GM19351 (cell line): Measurements from ENCODE around the gene GPR17.

ENCODE experiments used
- ATAC-seq: cut with Tn5 transposase; IDR thresholded peaks from one replicate; pipeline ENCODE4 v1.9.1; 2021; ENCODE audit warnings: mild to moderate bottlenecking, moderate library complexity; ENCODE audit not compliant: unreplicated experiment

GPR17 gene

GRCh38 chr2:127683056-127683455 lies 37.1 kb downstream of the GPR17 start:
- no peak for ATAC-seq

- ATAC-seq, result no peak
These were observed 37.8 kb downstream of the GPR17 start for GRCh38 chr2:127683757-127684156.

GRCh38 chr2:127685410-127686080 lies 39.6 kb downstream of the GPR17 start:
- no peak for ATAC-seq

DNA sequence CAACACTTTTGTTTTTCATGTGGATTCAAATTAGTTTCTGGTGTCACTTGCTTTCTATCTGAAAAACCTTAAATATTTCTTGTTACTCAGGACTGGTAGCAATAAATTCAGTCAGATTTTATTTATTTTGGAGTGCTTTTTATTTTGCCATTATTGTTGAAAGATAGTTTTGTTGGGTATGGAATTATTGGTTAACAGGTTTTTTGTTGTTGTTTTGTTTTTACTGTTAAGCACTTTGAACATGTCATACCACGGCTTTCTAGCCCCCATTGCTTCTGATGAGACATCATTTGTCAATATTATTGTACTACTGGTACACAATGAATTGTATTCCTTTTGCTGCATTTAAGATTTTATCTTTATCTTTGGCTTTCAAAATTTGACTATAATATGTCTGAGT lies 42.5 kb downstream of the GPR17 start:
- no peak for ATAC-seq

DNA sequence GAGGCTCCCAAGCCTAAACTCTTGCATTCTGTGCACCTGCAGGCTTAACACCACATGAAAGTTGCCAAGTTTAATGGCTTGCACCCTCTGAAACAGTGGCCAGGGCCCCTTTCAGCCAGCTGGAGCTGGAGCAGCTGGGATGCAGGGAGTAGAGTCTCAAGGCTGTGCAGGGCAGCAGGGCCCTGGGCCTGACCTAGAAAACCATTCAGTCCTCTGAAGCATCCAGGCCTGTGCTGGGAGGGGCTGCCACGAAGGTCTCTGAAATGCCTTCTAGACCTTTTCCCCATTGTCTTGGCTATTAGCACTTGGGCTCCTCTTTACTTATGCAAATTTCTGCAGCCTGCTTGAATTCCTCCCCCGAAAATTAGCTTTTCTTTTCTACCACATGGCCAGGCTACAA lies 44.7 kb downstream of the GPR17 start:
- ATAC-seq, result no peak

DNA sequence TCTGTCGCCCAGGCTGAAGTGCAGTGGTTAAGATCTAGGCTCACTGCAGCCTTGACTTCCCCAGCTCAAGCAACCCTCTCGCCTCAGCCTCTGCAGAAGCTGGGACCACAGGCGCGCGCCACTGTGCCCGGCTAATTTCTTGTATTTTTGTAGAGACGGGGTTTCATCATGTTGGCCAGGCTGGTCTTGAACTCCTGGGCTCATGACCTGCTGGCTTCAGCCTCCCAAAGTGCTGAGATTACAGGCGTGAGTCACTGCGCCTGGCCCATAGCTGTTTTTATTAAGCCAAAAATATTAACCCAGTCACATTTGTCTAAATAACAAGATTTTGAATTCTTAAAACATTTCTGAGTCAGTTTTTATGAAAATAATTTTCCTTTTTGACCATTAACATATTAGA lies 49.0 kb downstream of the GPR17 start:
- no peak for ATAC-seq

GRCh38 chr2:127695491-127696472 lies 49.8 kb downstream of the GPR17 start:
- no peak for ATAC-seq

DNA sequence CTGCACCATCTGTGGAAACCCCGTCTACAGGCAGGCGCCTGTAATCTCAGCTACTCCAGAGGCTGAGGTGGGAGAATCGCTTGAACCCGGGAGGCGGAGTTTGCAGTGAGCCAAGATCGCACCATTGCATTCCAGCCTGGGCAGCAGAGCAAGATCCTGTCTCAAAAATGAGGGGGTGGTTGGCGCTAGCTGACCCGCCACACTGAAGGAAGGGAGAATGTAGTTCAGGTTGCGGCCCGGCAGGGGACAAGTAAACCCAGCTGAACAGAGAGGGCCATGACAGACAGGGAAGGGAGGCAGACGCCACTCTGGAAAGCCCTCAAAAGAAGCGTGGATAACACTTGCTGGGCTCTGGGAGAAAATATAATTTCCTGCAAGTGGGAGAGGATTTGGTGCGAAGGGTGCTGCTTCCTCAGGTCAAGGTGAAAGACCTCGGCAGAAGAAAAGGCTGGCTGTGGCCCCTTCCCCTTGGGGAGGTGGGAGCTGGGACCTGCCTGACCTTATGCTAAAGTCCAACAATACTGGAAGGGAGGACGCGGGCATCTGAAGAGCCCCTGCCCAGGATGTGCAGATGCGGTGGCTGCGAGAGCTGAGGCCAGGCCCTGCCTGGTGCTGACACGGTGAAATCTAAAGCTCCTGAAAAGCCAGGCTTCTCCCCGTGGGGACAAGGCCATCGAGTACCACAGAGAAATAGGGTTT lies 51.7 kb downstream of the GPR17 start:
- ATAC-seq, result no peak

- no peak for ATAC-seq
These were observed 52.8 kb downstream of the GPR17 start for GRCh38 chr2:127698553-127699355.

- ATAC-seq, result peak; percentile 66
These were observed 54.7 kb downstream of the GPR17 start for GRCh38 chr2:127700527-127701192.

DNA sequence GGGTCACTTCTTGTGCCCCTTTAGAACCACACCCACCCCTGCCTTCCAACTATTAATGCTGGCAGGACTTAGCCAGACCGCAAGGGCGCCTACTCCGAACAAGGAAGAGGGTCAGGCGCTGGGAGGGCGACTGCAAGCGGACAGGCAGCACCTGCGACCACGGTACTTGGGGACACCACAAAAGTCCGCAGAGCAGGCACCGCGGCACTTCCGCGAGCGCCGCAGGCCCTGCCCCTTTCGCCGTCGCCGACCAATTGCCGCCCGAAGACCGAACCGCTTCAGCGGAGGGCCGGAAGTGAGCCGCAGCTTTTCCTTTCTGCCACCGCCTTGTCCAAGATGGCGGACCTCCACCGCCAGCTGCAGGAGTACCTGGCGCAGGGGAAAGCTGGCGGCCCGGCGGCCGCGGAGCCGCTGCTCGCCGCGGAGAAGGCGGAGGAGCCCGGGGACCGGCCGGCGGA lies 55.3 kb downstream of the GPR17 start, which contains the start of gene SFT2D3:
SFT2D3 (plus strand) TSS at position 305 of the 458 bp plus-strand sequence; CDS start at position 337, 32 bp downstream.
- peak; percentile 64 for ATAC-seq

GRCh38 chr2:127701651-127702394 lies 55.9 kb downstream of the GPR17 start:
- ATAC-seq, result peak; percentile 39
